PC-3 (cell line): ENCODE results near the gene SUSD6. TPM values are rescaled to one million over a fixed set of nuclear protein-coding genes. Genes with fewer than 3 reads are reported as not detected.
A peak's percentile ranks its signal among the peaks of the same experiment; 100 is the strongest.

ENCODE experiments used
- ATAC-seq: fragments of 200-7000 bp; cut with Tn5 transposase; 2 replicates; pipeline ENCODE4 v1.9.1; 2020; ENCODE audit warnings: mild to moderate bottlenecking, moderate library complexity
- Bru-seq: library from RNA; stranded (reverse); fragments of 400-500 nt; gene quantifications from one replicate; lab custom pipeline; 2021; lab: Mats Ljungman, UMichigan
- BruChase-seq, 2 experiments: library from RNA; stranded (reverse); fragments of 400-500 nt; gene quantifications; one replicate each; lab custom pipeline; 2021; lab: Mats Ljungman, UMichigan
- BruUV-seq: library from RNA; stranded (reverse); fragments of 400-500 nt; replicated peaks from 2 replicates; lab custom pipeline; 2021; lab: Mats Ljungman, UMichigan
- CTCF ChIA-PET: fragments of 300-600 bp; sonication (Branson Sonifier 250); formaldehyde crosslinking; loops from one replicate; lab custom pipeline; 2022; ENCODE audit warnings: antibody characterized with exemption; lab: Charles Lee
- POLR2A ChIA-PET: fragments of 300-600 bp; sonication (Branson Sonifier 250); formaldehyde crosslinking; loops from one replicate; lab custom pipeline; 2022; ENCODE audit warnings: antibody characterized with exemption; ENCODE audit not compliant: unreplicated experiment; lab: Charles Lee
- DNase-seq: peaks from one replicate; pipeline ENCODE4 v3.0.0-alpha.2; 2015
- H2AFZ ChIP-seq: fragments of 300-600 bp; sonication (generic); 2 replicates; pipeline ENCODE4 v1.6.0; 2016; ENCODE audit warnings: antibody characterized with exemption, low read length
- H3F3A ChIP-seq: fragments of 300-600 bp; sonication (generic); one replicate; pipeline ENCODE4 v1.6.0; 2017; ENCODE audit warnings: antibody characterized with exemption, low read length, control low read depth, mild to moderate bottlenecking; ENCODE audit not compliant: unreplicated experiment
- H3K27ac ChIP-seq: fragments of 300-600 bp; sonication (generic); 2 replicates; pipeline ENCODE4 v1.5.1; 2016; ENCODE audit warnings: mild to moderate bottlenecking, low read length
- H3K27me3 ChIP-seq: fragments of 300-600 bp; sonication (generic); 2 replicates; pipeline ENCODE4 v1.6.1; 2016; ENCODE audit warnings: low read length, mixed read lengths
- H3K36me3 ChIP-seq: fragments of 300-600 bp; sonication (generic); 2 replicates; pipeline ENCODE4 v1.6.1; 2016; ENCODE audit warnings: low read depth, mixed run types, low read length, mixed read lengths
- H3K4me1 ChIP-seq: fragments of 300-600 bp; sonication (generic); 2 replicates; pipeline ENCODE4 v1.5.1; 2016; ENCODE audit warnings: low read length; ENCODE audit not compliant: insufficient read depth
- H3K4me2 ChIP-seq: fragments of 300-600 bp; sonication (generic); 2 replicates; pipeline ENCODE4 v1.6.0; 2016; ENCODE audit warnings: low read length
- H3K4me3 ChIP-seq: fragments of 300-600 bp; sonication (generic); 2 replicates; pipeline ENCODE4 v1.5.1; 2016; ENCODE audit warnings: mild to moderate bottlenecking, low read length, mixed read lengths
- H3K79me2 ChIP-seq: fragments of 300-600 bp; sonication (generic); 2 replicates; pipeline ENCODE4 v1.6.1; 2017; ENCODE audit warnings: low read length, mixed read lengths
- H3K9ac ChIP-seq: fragments of 300-600 bp; sonication (generic); 2 replicates; pipeline ENCODE4 v1.6.0; 2016; ENCODE audit warnings: mild to moderate bottlenecking, low read length
- H3K9me2 ChIP-seq: fragments of 300-600 bp; sonication (generic); replicated peaks from 2 replicates; pipeline ENCODE4 v1.6.1; 2016; ENCODE audit warnings: mixed run types, low read length, mixed read lengths
- H3K9me3 ChIP-seq: fragments of 300-600 bp; sonication (generic); 2 replicates; pipeline ENCODE4 v1.6.1; 2016; ENCODE audit warnings: low read length, mixed read lengths
- H4K20me1 ChIP-seq: fragments of 300-600 bp; sonication (generic); 2 replicates; pipeline ENCODE4 v1.6.1; 2016; ENCODE audit warnings: low read length, mixed read lengths
- CTCF ChIP-seq: fragments of 300-600 bp; sonication (generic); conservative IDR thresholded peaks from 2 replicates; pipeline ENCODE4 v1.5.1; 2017; ENCODE audit warnings: antibody characterized with exemption, low read depth, mild to moderate bottlenecking, low read length
- EZH2 ChIP-seq: fragments of 300-600 bp; sonication (generic); IDR thresholded peaks from one replicate; pipeline ENCODE4 v1.6.1; 2017; ENCODE audit warnings: antibody characterized with exemption, mild to moderate bottlenecking, low read length; ENCODE audit not compliant: unreplicated experiment
- EZH2phosphoT487 ChIP-seq: fragments of 300-600 bp; sonication (generic); IDR thresholded peaks from 2 replicates; pipeline ENCODE4 v1.6.1; 2018; ENCODE audit warnings: mild to moderate bottlenecking, antibody characterized with exemption, low read length, borderline replicate concordance
- intact Hi-C: fragments of 100-400 bp; cut with micrococcal nuclease; formaldehyde crosslinking; loops from 2 replicates; pipeline ENCODE4 v1.9.0; 2023
- long read RNA-seq: library from polyadenylated mRNA; unstranded; transcript quantifications from one replicate; pipeline ENCODE4 v2.0.0, GENCODE V29; 2021; ENCODE audit not compliant: unreplicated experiment
- total RNA-seq: library from RNA; depleted of rRNA; stranded (reverse); fragments of >200 nt; gene quantifications from 2 replicates; pipeline ENCODE4 v1.2.3, GENCODE V29; 2014; rRNA removed

The SUSD6 gene
- 6.1 and 9.3 TPM in 2 replicates for total RNA-seq
- percentile 78 among the genes with signal in this experiment for Bru-seq, nascent RNA
- percentile 70 among the genes with signal in this experiment for BruChase-seq, experiment 1, labeled RNA remaining after a 6-hour chase
- BruChase-seq, experiment 2, labeled RNA remaining after a 2-hour chase: percentile 70 among the genes with signal in this experiment
- long read RNA-seq, full-length matches to known transcripts: 6 of 34 reads
- long read RNA-seq, partial matches to known transcripts: 23 of 34 reads
- long read RNA-seq, other reads (novel, unspliced or antisense): 5 of 34 reads

GRCh38 chr14:69611172-69612013 is at the start of gene SUSD6:
Gene SUSD6 (plus strand): TSS chr14:69611596. CDS start chr14:69658593, 46,997 bp downstream.
- Histone ChIP-seq H3K4me1 (peaks cover 27% of the 10 kb centered on the region), H3K36me3 (no peaks in the 10 kb centered on the region), H3K79me2 (peaks cover 41% of the 10 kb centered on the region), H2AFZ (peak within 1 kb of the TSS; percentile 97), H3K27ac (no peak within 1 kb of the TSS), H3K9me3 (no peaks in the 10 kb centered on the region), H3K4me3 (peak within 1 kb of the TSS; percentile 75), H3K9me2 (no peaks in the 10 kb centered on the region), H3F3A (no peaks in the 10 kb centered on the region), H3K27me3 (no peaks in the 10 kb centered on the region), H3K4me2 (peak within 1 kb of the TSS; percentile 99), H4K20me1 (peaks cover 6% of the 10 kb centered on the region; the same call in 1 of the 2 replicates), H3K9ac (peak within 1 kb of the TSS; percentile 58)
- TF ChIP-seq CTCF (no peak), EZH2phosphoT487 (no peak), EZH2 (no peak)
- CTCF ChIA-PET: interaction anchor here (0.6 to 1.2 kb wide), 5 partner anchors 27 to 146 kb away, joined by 3 to 8 read pairs (median 6); partner anchors contain the start of gene CCDC177
- BruUV-seq: no TSS peak
- intact Hi-C loops: loop anchor here (1.0 to 2.0 kb wide), 4 partner anchors 32 to 155 kb away; partner anchors contain the start of gene SRSF5
- POLR2A ChIA-PET: interaction anchor here (0.5 to 0.6 kb wide), 2 partner anchors 955 to 957 kb away, joined by 5 read pairs; no protein-coding TSS in a partner anchor
- ATAC-seq (peak; percentile 88), DNase-seq (peak; percentile 91)

DNA sequence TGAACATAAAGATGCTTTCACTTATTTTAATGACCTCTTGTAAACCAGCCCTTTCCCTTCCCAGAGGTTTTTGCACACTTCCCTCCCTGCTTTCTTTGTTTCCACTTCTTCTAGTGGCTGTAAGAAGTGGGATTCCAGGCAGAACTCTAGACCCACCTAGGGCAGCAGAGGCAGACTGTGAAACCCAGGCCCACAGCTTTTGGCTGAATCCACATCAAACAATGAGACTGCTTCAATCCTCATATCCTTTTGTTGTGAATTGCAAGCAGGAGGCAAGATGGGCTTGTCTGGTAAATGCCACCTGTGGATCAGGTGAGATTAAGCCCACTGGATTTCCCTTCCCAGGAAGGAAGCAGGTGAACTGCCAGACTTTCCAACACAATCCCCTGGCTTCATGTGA is 49.5 kb upstream of the SUSD6 start:
- H3K4me1 ChIP-seq: no peaks in the 10 kb centered on the region
- H4K20me1 ChIP-seq: no peaks in the 10 kb centered on the region
- intact Hi-C loops: no loop called here
- H3K9ac ChIP-seq: no peak overlapping the region
- CTCF ChIA-PET: no interaction called here
- TF ChIP-seq EZH2phosphoT487: no peak
- no peak for TF ChIP-seq EZH2
- TF ChIP-seq CTCF: no peak
- H3K79me2 ChIP-seq: no peaks in the 10 kb centered on the region
- H3K27ac ChIP-seq: no peak overlapping the region
- no peaks in the 10 kb centered on the region for H3K9me3 ChIP-seq
- H3K4me2 ChIP-seq: no peak overlapping the region
- no peak for ATAC-seq
- no peaks in the 10 kb centered on the region for H3F3A ChIP-seq
- peaks cover 72% of the 10 kb centered on the region for H3K27me3 ChIP-seq
- no peaks in the 10 kb centered on the region for H3K36me3 ChIP-seq
- H2AFZ ChIP-seq: no peak overlapping the region
- no TSS peak for BruUV-seq
- no peak for DNase-seq
- no peak overlapping the region for H3K4me3 ChIP-seq
- POLR2A ChIA-PET: no interaction called here
- H3K9me2 ChIP-seq: no peaks in the 10 kb centered on the region
